ENCODE measurements around the gene STUM. TPM values are rescaled to one million over a fixed set of nuclear protein-coding genes. Genes with fewer than 3 reads are reported as not detected.

Gene STUM
- total RNA-seq, 1 experiment from 2014 or later: 0.11 TPM

GRCh38 chr1:226542623-226543103, 5.9 kb upstream of the STUM start:
- no peak overlapping the region for H2AFZ ChIP-seq (ENCODE audit: low read length)
- no peaks in the 10 kb centered on the region for H3K4me1 ChIP-seq (ENCODE audit: insufficient read depth, low read length)
- H2BK120ac ChIP-seq (ENCODE audit: low read depth, low read length, poor library complexity, severe bottlenecking): no peak overlapping the region
- no peak overlapping the region for H3K23ac ChIP-seq (ENCODE audit: insufficient read length, low read depth, low read length)
- H4K8ac ChIP-seq (replicated peaks; ENCODE audit: insufficient read length, low read depth, low read length): no peak overlapping the region
- H4K20me1 ChIP-seq (ENCODE audit: control insufficient read depth, insufficient read depth, insufficient read length): no peaks in the 10 kb centered on the region
- Mint-ChIP-seq H3K27ac (no peak overlapping the region), H3K4me1 (peaks cover 6 to 7% of the 10 kb centered on the region in 2 experiments), H3K9me3 (no peaks in the 10 kb centered on the region), H3K36me3 (ENCODE audit: insufficient read depth in 1 of 3, low read depth in 3 of 3) (no peaks in the 10 kb centered on the region), H3K27me3 (ENCODE audit: low read depth) (peaks cover 39% of the 10 kb centered on the region), H3K4me3 (no peak overlapping the region)
- no peak overlapping the region for H2BK20ac ChIP-seq (ENCODE audit: low read depth, low read length, poor library complexity, severe bottlenecking)
- no peak overlapping the region for H3K27ac ChIP-seq (ENCODE audit: insufficient read length, low read depth, low read length)
- no peak overlapping the region for H3K4ac ChIP-seq (ENCODE audit: low read depth, low read length)
- H3K79me1 ChIP-seq (ENCODE audit: insufficient read depth, low read depth, low read length, poor library complexity, severe bottlenecking): no peaks in the 10 kb centered on the region
- peaks cover 10% of the 10 kb centered on the region; the same call in 1 of the 2 replicates for H3K27me3 ChIP-seq (ENCODE audit: insufficient read depth, low read length)
- H3K14ac ChIP-seq (ENCODE audit: insufficient read depth, low read length): no peak overlapping the region
- no peak overlapping the region for H2BK5ac ChIP-seq (ENCODE audit: insufficient read length, low read length)
- WGBS (ENCODE audit: extremely low coverage, insufficient read length, low lambda C conversion rate): no CpG with 5 or more reads among the region's 10 CpGs
- TF ChIP-seq CTCF (conservative IDR thresholded peaks at IDR 0.05): no peak
- no peak overlapping the region for H3K56ac ChIP-seq (ENCODE audit: insufficient read length, low read depth, low read length)
- DNase-seq: no peak
- no peak overlapping the region for H2BK15ac ChIP-seq (ENCODE audit: low read depth, low read length)
- H3K23me2 ChIP-seq (ENCODE audit: insufficient read length, low read depth, low read length, poor library complexity, severe bottlenecking): peaks cover under 1% of the 10 kb centered on the region
- H2BK12ac ChIP-seq (ENCODE audit: insufficient read length, low read depth, low read length): no peak overlapping the region
- no peak overlapping the region for H2AK5ac ChIP-seq (ENCODE audit: insufficient read length, low read length)
- H3K9ac ChIP-seq (ENCODE audit: extremely low read depth, insufficient read length, low read length): no peak overlapping the region
- no peaks in the 10 kb centered on the region for H3K9me3 ChIP-seq (ENCODE audit: control insufficient read depth, low read depth, low read length)
- no peaks in the 10 kb centered on the region for H3K79me2 ChIP-seq (ENCODE audit: insufficient read depth, low read length)
- H4K5ac ChIP-seq (ENCODE audit: insufficient read length, low read depth, low read length): no peak overlapping the region
- H3K18ac ChIP-seq (ENCODE audit: insufficient read length, low read depth, low read length): no peak overlapping the region
- H3K4me2 ChIP-seq (ENCODE audit: insufficient read depth, insufficient read length, low read length): no peak overlapping the region
- H3T11ph ChIP-seq (ENCODE audit: low read length): no peak overlapping the region
- no peak overlapping the region for H4K91ac ChIP-seq (ENCODE audit: insufficient read length, low read depth, low read length)

Measured in H9 (cell line).